SH-SY5Y (cell line): Measurements from ENCODE around the gene IL10RA.

ENCODE experiments used
- GATA2 ChIP-seq: IDR thresholded peaks from 2 replicates; pipeline ENCODE4 v1.6.1; 2011; ENCODE audit warnings: mild to moderate bottlenecking, low read depth, low read length
- GATA3 ChIP-seq: IDR thresholded peaks from 2 replicates; pipeline ENCODE4 v1.6.1; 2011; ENCODE audit warnings: low read depth, mild to moderate bottlenecking, low read length, moderate library complexity

IL10RA gene

DNA sequence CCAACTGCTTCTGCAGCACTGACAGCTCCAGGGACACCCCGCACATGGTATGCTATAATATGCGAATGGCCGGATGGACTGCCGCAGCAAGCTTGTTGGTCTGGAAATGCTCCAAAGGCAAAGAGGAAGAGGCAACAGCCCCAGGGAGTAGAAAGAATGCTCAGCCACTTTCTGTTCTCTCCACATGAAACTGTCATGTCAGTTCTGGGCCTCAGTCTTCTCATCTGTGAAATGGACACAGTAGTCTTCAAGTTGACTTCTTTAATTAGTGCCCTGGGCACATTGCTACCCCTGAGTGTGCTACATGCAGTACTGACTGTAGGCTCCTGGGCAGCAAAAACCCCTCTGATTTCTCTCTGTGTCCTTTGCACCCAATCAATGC is 19.9 kb downstream of the IL10RA start:
- TF ChIP-seq GATA2 (no peak), GATA3 (no peak)

DNA sequence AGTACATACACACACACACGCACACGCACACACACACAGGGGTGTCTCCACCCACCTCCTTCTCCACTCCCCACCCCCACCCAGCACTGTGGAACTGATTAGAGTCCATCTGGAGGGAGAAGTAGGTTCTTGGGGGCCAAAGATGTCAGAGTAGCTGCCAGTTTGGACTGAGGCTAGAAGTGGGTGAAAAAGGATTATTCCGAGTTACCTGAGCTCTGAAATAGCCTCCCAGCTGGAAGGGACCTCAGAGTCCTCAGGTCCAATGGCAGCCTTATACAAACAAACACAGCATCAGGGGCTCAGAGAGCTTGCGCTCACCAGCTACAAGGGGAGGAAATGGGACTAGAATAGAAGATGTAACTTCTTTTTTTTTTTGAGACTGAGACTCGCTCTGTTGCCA is 20.8 kb downstream of the IL10RA start:
- TF ChIP-seq GATA3 (no peak), GATA2 (no peak)

DNA sequence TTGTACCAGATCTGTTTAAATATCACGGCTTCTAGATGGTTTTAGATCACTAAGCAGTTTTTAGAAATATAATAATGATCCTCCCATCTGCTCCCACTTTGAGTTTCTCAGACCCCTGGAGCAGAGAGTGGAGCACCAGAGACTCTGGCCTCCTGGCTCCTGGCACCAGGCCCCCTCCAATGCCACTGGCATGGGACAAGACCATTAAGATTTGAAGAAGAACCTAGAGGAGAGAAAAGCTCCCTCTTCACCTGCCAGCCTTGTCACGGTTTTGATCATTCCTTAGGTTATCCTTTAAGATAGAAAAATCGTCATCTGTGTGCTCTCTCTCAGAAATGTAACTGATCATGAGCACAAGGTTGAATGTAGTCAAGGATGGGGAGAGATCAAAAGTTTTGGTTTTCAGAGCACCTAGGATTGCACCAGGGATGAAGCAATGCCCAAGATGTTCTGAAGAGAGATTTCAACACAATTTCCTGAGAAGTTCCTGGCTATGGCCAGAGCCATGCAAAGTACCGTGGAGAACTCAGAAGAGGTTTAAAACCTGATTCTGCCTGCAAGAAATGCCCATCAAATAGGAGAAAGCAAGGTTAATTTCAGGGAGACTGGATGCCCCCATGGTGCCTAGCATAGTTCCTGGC is 22.2 kb downstream of the IL10RA start:
- TF ChIP-seq GATA2: no peak
- no peak for TF ChIP-seq GATA3

DNA sequence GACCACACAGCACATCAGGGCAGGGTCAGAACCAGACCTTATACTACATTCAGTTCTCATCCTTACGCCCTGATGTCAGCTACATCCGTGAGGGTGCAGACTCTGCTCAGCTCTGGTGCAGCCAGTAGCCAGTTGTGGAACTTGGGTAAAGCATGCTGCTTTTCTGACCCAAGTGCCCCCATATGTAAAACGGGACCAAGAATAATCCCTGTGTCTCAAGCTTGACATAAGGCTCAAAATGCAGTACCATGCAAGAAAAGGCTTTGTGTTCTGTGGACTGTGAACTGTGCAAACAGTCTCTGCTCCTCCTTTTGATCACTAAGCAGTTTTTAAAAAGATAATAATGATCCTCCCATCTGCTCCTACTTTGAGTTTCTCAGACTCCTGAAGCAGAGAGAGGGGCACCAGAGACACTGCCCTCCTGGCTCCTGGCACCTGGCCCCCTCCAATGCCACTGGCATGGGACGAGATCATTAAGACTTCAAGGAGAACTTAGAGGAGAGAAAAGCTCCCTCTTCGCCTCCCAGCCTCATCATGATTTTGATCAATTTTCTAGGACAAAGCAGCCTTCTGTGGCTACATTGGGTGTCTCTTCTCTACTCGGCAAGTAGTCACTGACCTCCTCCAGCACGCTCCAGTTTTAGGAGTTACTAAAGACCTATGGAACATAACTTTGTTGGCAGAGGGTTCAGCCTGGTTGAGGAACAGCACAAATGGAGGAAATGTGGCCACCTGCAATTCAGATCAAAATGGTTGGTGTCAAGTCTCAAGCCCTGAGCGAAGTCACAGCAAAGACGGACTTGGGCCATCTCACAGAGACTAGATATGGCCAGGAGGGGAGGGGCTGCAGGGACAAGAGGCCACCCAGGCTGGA is 23.9 kb downstream of the IL10RA start:
- TF ChIP-seq GATA3: no peak
- TF ChIP-seq GATA2: no peak

DNA sequence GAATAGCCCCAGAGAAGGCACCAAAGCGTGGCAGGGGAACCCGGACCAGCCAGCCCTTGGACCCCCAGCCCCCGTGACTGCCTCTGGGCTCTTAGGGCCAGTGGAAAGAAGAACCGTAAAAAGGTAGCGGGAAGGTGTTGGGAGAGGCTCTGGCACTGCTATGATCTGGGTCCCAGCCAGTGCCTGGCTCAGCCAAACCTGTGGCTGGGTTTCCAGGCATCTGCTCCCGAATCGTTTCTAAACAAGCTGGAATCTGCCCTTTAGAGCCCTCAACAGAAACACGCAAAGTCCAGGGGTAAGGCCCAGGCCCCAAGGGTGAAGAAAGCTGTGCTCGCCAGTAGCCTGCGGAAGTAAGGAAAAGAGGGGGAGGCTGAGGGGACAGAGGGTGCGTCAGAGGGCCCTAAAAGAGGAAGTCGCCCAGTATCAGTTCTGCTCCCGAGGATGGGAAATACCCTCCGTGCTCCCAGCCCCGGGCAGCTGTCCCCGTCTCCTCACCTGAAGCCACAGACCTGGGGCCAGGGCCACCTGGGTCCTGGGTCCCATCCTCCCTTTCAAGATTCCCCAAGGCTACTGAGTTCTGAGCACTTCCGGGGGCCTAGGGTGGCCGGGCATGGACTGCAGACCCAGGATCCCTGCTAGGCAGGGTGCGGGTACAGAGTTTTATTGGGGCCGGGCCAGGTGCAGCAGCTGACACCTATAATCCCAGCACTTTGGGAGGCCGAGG is 24.7 kb downstream of the IL10RA start:
- TF ChIP-seq GATA3 (no peak), GATA2 (no peak)

DNA sequence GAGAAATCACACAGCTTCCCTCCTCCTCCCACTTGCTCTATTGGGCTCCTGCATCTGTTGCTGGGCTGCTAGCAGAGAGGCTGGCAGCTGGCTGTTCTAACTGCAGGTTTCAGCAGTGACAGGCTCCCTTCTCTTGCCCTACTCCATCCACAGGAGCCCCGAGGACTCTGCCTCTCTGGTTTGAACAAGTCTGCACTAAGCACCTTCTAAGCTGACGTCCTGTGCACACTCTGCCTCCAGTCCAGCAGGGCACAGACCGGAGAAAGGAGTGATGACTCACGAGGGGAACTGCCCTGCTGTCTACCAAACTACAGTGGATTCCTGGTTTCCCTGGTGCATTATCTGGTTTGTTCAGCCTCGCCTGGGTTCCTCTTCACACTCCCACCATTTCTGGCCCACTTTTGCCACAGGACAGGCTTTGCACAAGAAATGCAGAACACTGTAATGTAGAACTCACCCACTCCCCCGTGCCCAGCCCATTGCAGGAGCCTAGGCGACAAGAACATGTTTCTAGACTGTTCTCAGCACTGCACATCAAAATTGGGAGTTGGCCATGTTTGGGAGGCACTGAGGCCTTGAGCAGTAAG is 26.0 kb downstream of the IL10RA start:
- no peak for TF ChIP-seq GATA3
- TF ChIP-seq GATA2: no peak

DNA sequence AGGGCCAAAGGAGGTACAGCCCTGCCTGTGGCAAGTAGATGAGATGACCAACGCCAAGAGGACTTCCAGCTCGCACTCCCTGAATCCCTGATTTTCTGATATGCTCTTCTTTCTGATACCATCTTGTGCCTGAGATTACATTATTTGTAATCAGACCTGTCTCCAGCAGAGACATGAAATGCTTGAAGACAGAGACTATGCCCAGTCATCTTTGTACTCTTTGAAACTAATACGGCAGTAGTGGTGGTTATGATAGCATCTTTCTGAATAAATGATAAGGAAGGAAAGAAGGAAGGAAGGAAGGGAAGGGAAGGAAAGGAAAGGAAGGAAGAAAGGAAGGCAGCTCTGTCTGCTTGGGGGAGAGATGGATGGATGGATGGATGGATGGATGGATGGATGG is 27.8 kb downstream of the IL10RA start:
- no peak for TF ChIP-seq GATA2
- no peak for TF ChIP-seq GATA3

DNA sequence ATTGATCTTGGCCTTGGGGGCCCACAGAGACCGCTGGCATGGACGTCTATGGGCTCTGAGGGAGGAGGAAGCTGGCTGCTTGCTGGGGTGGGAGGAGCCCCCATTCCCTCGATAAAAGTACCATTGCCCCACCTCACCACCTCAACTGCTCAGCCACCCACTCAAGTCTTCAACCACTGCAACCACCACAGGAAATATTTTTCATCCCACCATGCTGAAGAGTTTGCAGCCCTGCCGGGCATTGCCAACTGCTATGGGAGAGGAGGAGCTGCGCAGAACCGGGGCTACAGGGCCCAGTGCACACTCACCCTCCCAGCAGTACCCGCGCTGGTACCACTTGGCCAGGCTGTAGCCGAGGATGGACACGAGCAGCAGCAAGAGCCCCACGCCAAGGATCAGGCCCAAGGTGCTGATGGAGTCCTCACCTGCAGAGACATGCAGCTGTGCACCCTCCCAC is 29.2 kb downstream of the IL10RA start:
- TF ChIP-seq GATA2: no peak
- TF ChIP-seq GATA3: no peak

DNA sequence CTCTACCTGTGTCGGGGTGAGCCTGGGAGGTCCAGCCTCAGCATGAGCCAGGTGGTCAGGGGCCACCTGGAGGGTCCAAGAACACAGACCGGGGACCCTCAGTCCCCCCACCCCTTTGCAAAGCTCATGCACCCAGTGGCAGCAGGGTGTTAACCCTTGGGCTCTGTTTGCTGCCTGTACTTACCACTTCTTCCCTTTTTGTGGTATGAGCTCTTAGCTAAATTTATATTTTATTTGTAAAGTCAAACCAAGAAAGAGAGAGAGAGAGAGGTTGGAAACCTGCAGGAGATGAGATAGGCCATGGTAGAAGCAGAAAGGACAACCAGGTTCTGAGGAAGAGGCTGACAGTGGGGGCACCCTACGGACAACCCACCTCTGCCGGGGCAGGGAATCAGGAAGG is 29.9 kb downstream of the IL10RA start:
- TF ChIP-seq GATA3: no peak
- no peak for TF ChIP-seq GATA2

DNA sequence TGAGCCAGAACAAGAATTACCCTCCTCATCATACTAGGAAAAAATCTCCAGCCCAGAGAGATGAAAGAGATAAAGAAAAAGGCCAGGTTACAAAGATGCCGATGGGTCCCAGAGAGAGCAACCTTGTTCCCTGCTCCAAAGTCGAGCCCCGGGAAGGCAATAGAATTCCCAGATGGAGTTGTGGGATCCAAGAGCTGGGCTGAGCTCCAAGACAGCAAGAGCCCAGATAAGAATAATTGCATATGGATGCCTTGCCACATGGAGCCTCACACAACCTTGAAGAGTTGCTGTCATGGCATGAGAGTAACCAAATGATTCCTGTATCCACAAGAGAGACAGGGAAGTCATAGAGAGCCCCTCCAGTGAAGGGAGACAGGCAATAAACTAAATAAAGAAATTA is 30.9 kb downstream of the IL10RA start:
- TF ChIP-seq GATA2: no peak
- TF ChIP-seq GATA3: no peak

DNA sequence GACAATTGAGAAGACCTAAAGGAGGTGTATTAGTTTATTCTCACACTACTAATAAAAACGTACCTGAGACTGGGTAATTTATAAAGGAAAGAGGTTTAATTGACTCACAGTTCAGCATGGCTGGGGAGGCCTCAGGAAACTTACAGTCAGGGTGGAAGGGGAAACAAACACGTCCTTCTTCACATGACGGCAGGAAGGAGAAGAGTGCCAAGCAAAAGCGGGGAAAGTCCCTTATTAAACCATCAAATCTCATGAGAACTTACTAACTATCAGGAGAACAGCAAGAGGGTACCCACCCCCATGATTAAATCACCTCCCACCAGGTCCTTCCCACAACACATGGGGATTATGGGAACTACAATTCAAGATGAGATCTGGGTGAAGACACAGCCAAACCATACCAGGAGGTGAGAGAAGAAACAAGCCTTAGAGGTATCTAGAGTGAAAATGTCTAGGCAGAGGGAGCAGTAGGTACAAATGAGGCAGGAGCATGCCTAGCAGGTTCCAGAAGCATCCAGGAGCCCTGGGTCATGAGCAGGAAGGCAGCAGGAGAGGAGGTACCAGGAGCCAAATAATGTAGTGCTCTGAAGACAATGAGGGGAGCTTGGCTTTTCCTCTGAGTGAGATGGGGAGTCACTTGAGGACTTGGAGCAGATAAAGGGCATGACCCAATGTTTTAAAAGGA is 31.6 kb downstream of the IL10RA start:
- TF ChIP-seq GATA3 (no peak), GATA2 (no peak)

DNA sequence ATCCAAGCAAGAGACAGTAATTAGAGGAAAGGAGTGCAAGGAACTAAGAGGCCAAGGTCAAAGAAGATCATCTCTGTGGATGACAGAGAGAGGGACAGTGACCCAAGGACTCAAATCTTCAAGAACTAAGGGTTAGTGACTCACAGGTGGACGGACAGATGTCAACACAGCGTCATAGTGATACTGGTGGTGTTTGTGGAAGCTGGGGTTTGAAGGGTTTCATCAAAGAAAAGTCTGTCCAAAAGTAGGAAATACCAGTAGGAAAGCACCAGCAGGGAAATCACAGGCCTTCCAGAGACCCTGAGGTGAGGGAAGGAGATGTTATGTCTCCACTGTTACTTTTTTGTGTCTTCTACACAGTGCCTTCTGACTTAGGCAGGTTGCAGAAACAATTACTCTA is 32.2 kb downstream of the IL10RA start:
- TF ChIP-seq GATA3 (no peak), GATA2 (no peak)

DNA sequence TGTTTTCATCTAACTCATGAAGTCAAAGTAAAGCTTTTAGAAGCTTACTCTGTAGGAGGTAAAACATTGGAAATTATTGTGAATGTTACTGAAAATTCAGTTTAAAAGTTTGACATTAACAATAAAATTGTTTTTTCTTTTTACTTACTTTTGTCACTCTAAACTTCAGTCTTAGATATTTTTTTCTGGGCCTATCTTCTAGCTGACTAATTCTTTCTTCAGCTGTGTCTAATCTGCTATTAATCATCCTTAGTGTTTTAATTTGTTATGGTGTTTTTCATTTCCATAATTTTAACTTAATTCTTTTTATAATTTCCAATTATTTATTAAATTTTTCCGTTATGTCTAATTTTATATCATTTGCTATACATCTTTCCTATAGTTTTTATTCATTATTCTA is 35.0 kb downstream of the IL10RA start:
- no peak for TF ChIP-seq GATA2
- TF ChIP-seq GATA3: no peak

DNA sequence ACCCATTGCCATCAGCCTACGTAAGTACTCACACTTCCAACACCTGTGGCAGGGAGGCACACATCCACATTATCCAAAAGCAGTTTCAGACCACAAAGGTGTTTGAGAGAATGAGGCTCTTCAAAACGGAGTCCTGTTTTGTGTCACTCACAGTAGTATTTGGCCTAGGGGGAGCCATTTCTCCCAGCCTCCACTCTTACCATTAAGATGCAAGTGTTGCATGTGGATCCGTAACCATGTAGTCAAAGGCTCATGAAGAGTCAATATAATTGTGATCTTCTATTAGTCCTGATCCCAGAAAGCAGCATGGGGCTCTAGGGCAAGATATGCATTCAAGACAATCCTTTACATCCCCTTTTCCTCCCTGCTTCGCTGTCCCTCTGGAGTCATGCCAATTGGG is 41.5 kb downstream of the IL10RA start:
- no peak for TF ChIP-seq GATA3
- TF ChIP-seq GATA2: no peak

DNA sequence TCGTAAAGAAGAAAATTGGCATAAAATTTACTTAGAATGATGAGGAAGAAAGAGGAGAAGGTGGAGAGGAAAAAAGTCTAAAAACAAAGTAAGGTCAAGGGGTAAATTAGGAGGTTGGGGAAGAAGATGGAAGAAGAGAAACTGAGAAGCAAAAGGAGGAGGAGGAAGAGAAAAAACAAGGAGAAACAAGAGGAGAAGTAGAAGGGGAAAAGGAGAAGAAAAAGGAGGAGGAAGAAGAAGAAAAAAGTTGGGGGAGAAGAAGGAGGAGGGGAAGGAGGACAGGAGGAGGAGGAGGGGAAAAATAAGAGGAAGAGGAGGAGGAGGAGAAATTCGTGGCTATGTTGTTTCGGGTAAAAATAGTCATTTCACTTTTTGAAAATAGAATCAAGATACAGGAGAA is 42.4 kb downstream of the IL10RA start:
- no peak for TF ChIP-seq GATA2
- no peak for TF ChIP-seq GATA3
